ENCODE measurements around the gene FRAS1.
"Not testable (repeated sequence)": the region's sequence is repeated elsewhere in the genome, so short reads cannot be mapped to it uniquely, and the experiment has no call there.

The FRAS1 gene

GRCh38 chr4:78125834-78126331, 68.8 kb downstream of the FRAS1 start:
- DNase-seq, result not testable (repeated sequence)

- DNase-seq, result no peak
These were observed 72.4 kb downstream of the FRAS1 start for GRCh38 chr4:78129383-78130108.

DNA sequence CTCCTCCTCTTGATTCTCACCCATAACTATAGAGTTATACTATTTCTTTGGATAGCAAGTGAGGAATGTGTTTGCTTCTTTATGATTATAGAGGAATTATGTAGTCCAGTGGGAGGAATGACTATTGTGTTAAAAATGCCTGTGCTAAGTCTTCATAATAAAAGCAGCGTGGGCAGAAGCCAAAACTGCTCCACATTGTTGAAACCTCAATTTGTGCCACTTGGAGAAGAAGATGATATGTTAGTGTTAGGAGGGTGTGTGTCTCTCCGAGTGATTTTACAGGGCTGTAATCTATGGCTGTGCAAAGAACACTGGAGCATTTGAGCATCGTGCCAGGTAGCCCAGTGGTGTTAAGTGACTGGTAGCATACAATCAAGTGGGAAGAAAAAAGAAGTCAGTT, 74.3 kb downstream of the FRAS1 start:
- DNase-seq, result no peak

- DNase-seq, result no peak
These were observed 79.3 kb downstream of the FRAS1 start for GRCh38 chr4:78136109-78137081.

GRCh38 chr4:78137532-78137931, 80.4 kb downstream of the FRAS1 start:
- no peak for DNase-seq

GRCh38 chr4:78138252-78138651, 81.1 kb downstream of the FRAS1 start:
- no peak for DNase-seq

GRCh38 chr4:78143634-78144033, 86.5 kb downstream of the FRAS1 start:
- DNase-seq, result no peak

DNA sequence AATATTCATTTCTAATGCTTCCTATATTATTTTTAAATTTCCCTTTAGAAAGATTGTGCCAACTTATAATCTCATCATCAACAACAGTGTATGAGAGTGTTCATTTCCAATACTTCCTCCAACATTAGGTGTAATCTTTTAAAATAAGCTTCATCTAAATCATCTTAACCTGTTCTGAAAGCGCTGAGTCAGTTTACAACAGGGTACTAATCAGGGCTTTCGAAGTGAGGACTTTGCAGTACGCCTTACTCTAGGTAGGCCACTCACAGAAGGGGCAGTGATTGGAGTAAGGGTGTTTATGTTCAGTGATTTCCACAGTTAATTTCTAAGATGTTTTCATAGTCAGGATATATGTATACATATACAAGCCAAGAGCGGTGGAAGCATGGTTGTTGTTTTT, 87.9 kb downstream of the FRAS1 start:
- no peak for DNase-seq

- DNase-seq, result no peak
These were observed 88.5 kb downstream of the FRAS1 start for GRCh38 chr4:78145622-78146021.

DNA sequence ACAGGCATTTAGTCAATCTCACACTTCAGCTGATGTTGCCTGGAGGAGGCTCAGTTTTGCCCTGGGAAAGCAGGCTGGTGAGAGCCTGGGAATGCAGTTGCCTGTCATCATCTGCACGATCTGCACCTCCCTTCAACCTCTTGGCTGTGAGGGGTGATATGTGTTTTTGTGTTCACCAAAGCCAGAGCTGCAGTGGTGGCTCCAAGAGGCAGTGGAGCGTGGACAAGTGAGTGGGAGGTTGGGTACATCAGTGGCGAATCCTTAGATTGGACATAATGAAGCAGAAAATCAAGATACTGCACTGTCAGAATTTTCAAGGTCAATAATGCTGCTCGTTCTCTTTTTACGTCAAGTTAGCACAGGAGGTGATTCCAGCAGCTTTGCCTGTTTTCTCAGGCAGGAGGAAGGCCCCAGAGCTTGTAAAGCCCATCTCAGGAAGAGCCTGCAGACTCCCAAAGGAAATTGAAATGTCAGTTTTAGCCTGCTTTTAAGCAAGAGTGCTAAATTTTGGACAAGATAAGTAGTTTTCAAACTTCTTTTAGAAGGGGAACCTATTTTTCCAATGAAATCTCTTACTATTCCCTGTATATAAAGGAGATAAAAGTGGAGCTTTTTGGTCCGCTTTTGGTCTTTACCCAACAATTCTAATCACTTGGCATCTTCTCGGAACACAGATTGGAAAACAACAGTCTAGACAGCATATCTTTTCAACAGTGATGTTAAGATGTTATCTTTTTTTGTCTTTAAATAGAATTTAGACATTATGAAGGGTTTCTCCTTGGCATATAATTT, 92.8 kb downstream of the FRAS1 start:
- DNase-seq, result no peak

- DNase-seq, result no peak
These were observed 93.4 kb downstream of the FRAS1 start for GRCh38 chr4:78150543-78150864.

DNA sequence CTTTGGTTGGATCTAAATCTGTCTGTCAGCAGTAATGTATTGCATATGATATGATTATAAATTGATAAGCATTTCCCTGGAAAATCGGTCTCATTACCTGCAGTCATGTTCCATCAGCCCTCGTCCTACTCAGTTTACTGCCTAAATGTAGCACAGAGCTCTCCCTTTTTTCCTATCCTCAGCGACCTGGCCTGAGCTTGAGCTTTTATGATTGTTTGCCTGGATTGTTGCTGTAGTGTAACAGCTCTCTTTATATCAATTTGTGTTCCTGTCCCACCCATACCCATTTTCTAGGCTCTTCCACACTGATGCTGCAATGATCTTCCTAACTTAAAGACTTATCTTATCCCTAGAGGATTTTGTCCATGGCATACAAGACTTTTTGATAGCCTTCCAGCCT, 95.7 kb downstream of the FRAS1 start:
- DNase-seq, result no peak

DNA sequence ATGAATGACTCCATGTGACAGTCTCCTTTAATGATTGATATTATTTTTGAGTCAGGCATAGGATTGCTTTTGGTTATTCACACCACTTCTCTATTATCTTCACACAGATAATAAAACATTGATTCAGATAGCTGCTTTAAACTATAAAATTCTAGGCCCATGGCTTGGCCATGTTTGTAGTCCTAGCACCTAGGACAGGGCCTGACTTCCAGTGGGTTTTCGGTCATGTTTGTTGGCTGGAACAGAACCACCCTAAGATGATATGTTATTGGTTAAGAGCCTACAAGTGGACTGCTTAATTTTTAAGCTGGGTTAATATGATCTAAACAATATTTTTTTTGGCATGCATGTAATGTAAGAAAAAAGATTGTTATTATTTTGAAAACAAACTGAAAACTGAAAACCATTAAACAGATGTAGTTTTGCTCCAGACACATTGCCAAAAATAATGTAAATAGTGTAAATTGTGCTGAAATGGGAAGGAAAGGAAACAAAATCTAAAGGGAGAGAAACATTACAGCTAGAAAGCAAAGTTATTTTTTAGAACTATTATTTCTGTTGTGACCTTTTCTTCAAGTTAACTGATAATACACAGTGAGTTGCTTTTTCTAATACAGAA, 98.0 kb downstream of the FRAS1 start:
- no peak for DNase-seq

GRCh38 chr4:78155616-78156105, 98.5 kb downstream of the FRAS1 start:
- no peak for DNase-seq

DNA sequence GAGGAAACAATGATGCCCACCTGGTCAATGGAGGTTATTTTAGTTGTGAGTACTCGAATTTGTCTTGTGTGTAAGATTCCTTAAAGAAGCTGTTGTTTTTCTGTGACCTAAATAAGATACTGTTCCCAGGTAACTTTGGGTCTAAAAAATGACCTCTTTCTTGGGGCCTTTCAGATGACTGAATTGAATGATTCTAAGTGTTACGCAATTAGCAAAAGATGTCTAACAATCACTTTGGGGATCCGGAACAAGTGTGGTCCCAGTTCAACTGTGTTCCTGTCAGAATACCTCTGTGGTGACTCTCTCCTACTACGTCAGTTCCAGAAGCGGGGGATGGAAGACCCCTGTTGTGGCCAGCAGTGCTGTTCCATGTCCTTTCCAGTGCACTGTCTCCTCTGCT, 99.4 kb downstream of the FRAS1 start:
- DNase-seq, result no peak

DNA sequence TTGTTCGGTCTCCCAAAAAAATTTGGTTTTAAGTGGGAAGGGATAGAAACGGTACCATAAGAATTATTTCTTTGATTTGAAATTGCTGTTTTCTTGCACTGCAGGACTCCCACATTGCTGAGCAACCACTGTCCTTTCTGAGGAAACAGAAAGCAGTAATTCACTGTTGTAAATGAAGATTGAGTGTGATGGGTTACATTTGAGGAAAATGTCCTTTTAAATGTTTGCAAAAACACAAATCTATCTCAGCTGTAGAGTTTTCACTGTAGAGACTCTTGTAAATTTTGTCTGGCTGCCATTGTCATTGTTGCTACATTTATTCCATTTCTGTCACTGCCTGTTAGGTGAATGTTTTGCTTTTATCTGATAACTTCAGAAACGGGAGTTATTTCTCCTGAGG, 105.2 kb downstream of the FRAS1 start:
- no peak for DNase-seq

GRCh38 chr4:78162821-78163220, 105.7 kb downstream of the FRAS1 start:
- DNase-seq, result no peak

- no peak for DNase-seq
These were observed 108.6 kb downstream of the FRAS1 start for GRCh38 chr4:78165758-78166157.

GRCh38 chr4:78166622-78167021, 109.5 kb downstream of the FRAS1 start:
- DNase-seq, result no peak

- no peak for DNase-seq
These were observed 110.4 kb downstream of the FRAS1 start for GRCh38 chr4:78167510-78167909.

DNA sequence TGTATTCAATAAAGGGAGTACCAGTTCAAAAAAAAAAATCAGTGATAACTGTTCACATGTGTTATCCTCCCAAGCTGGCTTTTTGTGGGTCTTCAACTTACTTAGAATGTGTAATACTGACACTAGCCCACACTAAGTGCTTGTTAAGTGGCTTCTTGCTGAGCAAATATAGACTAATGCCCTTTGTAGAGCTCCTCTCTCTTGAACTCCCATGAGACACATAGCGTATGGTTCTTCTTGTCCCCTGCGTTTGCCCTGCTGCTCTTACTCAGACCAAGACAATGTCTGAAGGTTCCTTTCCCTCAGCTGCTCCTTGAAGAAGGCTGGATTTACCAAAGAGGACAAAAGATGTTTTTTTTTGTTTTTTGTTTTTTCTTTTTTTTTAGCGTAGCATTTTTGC, 110.9 kb downstream of the FRAS1 start:
- DNase-seq, result no peak

DNA sequence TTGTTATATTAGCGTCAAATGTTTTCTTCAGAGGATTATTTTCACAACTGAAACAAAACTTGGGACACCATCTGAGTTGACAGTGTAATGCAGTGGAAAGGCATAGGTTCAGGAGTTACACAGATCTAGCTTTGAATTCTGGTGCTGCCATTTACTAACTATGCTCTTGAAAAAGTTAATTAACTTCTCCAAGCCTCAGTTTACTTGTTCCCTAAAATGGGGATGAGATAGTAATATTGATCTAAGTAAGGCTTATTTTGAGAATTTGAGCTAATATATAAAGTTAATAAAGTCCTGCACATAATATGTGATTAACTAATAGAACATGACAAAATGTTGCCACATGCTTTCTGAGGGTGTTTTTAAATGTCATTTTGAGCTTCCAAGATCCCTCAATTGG, 112.6 kb downstream of the FRAS1 start:
- DNase-seq, result no peak

DNA sequence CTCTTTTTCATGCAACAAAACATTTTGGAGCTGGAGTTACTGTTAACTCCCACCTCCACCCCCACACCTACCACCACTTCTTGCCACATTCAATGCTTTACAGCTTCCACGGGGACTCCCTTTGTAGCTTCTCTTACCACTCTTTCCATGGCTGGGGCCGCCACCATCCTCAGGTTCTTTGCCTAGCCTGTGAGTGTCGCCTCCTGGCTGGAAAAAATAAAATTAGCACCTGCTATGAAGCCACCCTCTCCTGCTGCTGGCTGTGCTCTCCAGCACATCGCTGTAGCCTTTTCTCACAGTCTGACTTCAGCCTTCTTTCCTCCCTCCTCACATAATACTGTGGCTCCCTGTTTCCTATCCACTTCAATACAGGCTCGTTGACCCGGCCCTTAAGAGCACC, 114.4 kb downstream of the FRAS1 start:
- no peak for DNase-seq
